Stimulated activated effector memory CD8-positive, alpha-beta T cell treated with anti-CD3 and anti-CD28 coated beads, Interleukin-12 subunit alpha, Interleukin-12 subunit beta, amount 100 ng/mL, for 72 hours (primary cell): ENCODE measurements around the gene ZBTB5.
"Not testable (repeated sequence)": the region's sequence is repeated elsewhere in the genome, so short reads cannot be mapped to it uniquely, and the experiment has no call there.

Source experiments
- ATAC-seq: fragments of 150-1000 bp; cut with Tn5 transposase; 2 replicates; pipeline ENCODE4 v1.10.0; 2021
- DNase-seq, 2 donors: peaks; one replicate each; pipeline ENCODE4 v3.0.0; 2021 to 2022; ENCODE audit warnings: low spot score in 2 of 2
- H3K27ac Mint-ChIP-seq: one replicate; pipeline ENCODE4 v1.8.0; 2022; ENCODE audit warnings: mild to moderate bottlenecking, mixed read lengths
- H3K36me3 Mint-ChIP-seq: one replicate; pipeline ENCODE4 v1.8.0; 2022; ENCODE audit warnings: mild to moderate bottlenecking, mixed read lengths
- H3K4me1 Mint-ChIP-seq: one replicate; pipeline ENCODE4 v1.8.0; 2022; ENCODE audit warnings: mixed read lengths
- H3K4me3 Mint-ChIP-seq: one replicate; pipeline ENCODE4 v1.8.0; 2022; ENCODE audit warnings: mild to moderate bottlenecking, mixed read lengths
- H3K9me3 Mint-ChIP-seq: one replicate; pipeline ENCODE4 v1.8.0; 2022; ENCODE audit warnings: mixed read lengths

The ZBTB5 gene

DNA sequence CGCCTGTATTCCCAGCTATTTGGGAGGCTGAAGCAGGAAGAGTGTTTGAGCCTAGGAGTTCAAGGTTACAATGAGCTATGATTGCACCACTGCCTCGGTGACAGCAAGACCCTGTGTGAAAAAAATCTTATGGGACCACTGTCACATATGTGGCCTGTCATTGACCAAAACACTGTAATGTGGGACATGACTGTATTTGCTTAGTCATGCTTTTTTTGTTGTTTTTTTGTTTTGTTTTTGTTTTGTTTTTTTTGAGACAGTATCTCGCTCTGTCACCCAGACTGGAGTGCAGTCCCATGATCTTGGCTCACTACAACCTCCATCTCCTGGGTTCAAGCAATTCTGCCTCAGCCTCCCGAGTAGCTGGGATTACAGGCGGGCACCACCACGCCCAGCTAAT lies 34.0 kb upstream of the ZBTB5 start:
- no peaks in the 10 kb centered on the region for H3K9me3 Mint-ChIP-seq
- peaks cover 25% of the 10 kb centered on the region for H3K4me1 Mint-ChIP-seq
- H3K4me3 Mint-ChIP-seq: no peak overlapping the region
- H3K36me3 Mint-ChIP-seq: peaks cover 100% of the 10 kb centered on the region
- ATAC-seq (no peak), DNase-seq (no peak)
- H3K27ac Mint-ChIP-seq: no peak overlapping the region

DNA sequence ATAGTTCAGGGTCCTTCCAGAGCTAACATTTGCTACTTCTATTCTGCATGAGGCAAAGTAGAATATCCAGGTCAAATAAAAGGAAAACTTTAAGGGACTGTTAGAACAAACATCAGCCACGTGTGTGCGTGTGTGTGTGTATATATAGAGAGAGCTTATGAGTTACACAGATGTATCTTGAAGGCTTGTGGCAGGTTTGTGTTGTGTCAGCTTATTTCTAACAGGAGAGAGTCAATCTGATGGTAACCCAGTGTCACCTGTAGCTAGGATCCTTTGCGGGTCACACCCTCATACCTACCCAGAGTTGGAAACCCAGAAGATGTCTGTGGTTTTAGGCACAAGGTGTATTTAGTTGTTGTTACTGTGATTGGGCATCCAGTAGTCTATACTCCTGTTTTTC lies 33.2 kb upstream of the ZBTB5 start:
- Mint-ChIP-seq H3K9me3 (no peaks in the 10 kb centered on the region), H3K36me3 (peaks cover 100% of the 10 kb centered on the region), H3K4me1 (peaks cover 16% of the 10 kb centered on the region), H3K27ac (no peak overlapping the region), H3K4me3 (no peak overlapping the region)
- ATAC-seq (no peak), DNase-seq (no peak)

- peaks cover 100% of the 10 kb centered on the region for H3K36me3 Mint-ChIP-seq
- no peaks in the 10 kb centered on the region for H3K9me3 Mint-ChIP-seq
- no peak overlapping the region for H3K4me3 Mint-ChIP-seq
- DNase-seq (no peak), ATAC-seq (no peak)
- H3K4me1 Mint-ChIP-seq: peaks cover 6% of the 10 kb centered on the region
- H3K27ac Mint-ChIP-seq: no peak overlapping the region
Measured at GRCh38 chr9:37497320-37497719, 32.1 kb upstream of the ZBTB5 start.

DNA sequence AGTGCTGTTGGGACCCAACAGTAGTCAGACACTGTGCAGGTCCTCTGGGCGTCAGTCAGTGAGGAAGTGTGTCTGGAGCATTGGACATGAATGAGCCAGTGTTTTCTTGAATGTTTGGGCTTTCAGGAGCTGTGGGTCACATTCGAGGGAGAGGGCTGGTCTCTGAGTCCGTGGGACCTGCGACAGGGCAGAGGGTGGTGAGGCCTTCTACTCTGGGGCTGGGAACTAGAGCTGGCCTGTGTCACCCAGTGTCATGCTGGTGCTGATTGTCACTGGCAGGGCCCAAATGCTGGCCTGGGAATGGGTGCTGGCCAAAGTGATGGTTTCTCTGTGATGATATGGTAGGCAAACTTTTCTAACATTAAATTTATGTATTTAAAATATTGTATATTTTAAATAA lies 30.8 kb upstream of the ZBTB5 start:
- H3K27ac Mint-ChIP-seq: no peak overlapping the region
- H3K4me3 Mint-ChIP-seq: no peak overlapping the region
- H3K9me3 Mint-ChIP-seq: no peaks in the 10 kb centered on the region
- DNase-seq: no peak
- H3K4me1 Mint-ChIP-seq: no peaks in the 10 kb centered on the region
- peaks cover 100% of the 10 kb centered on the region for H3K36me3 Mint-ChIP-seq
- ATAC-seq: no peak

DNA sequence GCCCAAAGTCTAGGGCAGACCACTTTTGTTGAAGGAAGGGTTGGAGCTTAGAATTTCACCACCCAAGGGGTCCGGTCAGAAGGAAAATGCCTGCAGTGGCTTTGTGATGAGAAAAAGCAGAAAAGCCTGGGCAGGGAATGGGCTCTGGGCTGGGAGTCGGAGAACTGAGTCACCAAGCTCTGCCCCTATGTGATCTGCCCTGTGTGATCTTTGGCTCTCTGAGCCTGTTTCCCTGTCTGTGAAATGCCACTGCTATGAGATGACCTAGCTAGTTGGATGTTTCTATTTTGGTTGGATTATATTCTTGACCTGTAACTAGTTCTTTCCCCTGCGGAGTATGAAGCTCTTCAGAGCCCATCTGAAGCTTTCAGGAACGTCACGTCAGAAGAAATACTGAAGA lies 30.3 kb upstream of the ZBTB5 start:
- peaks cover 100% of the 10 kb centered on the region for H3K36me3 Mint-ChIP-seq
- H3K4me3 Mint-ChIP-seq: no peak overlapping the region
- H3K9me3 Mint-ChIP-seq: no peaks in the 10 kb centered on the region
- no peak overlapping the region for H3K27ac Mint-ChIP-seq
- ATAC-seq (no peak), DNase-seq (no peak)
- peaks cover 2% of the 10 kb centered on the region for H3K4me1 Mint-ChIP-seq

- no peak for DNase-seq
- Mint-ChIP-seq H3K27ac (no peak overlapping the region), H3K9me3 (no peaks in the 10 kb centered on the region), H3K4me1 (peaks cover 24% of the 10 kb centered on the region), H3K4me3 (no peak overlapping the region), H3K36me3 (peaks cover 94% of the 10 kb centered on the region)
- no peak for ATAC-seq
Measured at GRCh38 chr9:37491939-37492338, 26.7 kb upstream of the ZBTB5 start.

DNA sequence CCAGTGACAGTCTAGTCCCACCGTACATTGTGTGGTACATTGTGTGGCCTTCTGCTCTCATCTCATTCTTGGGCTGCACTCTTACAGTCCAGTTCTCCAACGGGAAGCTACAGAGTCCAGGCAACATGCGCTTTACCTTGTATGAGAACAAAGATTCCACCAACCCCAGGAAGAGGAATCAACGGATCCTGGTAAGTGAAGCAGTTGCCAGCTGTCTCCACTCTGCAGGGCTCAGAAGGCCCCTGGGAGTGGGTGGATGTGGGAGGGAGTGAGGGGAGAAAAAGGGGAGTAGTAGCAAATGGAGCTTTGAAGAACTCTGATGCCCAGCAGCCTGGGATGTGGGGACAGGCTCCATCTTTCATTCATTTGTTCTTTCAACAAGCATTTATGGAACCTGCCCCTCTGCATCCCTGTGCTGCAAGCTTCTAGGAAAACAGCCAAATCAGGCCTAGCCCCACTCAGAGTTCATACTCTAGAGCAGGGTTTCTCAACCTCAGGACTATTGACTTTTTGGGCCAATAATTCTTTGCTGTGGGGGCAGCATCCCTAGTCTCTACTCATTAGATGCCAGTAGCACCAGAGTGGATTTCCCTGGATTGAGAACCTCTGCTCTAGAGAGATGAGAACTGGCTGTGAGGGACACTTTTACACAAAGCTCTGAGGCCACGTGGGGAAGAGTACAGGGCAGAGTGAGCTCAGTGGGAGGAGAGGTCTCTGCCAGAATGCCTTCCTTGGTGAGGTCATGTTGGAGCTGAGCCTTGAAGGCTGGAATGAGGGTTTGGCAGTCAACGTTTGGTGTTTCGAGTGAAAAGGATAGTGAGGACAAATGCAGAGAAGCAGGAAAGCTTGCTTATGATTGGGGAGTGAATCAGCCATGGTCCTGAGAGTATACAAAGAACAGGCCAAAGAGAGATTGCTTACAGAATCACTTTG lies 21.6 kb upstream of the ZBTB5 start:
- ATAC-seq: no peak
- peaks cover 42% of the 10 kb centered on the region for H3K4me1 Mint-ChIP-seq

GRCh38 chr9:37486256-37486615 lies 21.0 kb upstream of the ZBTB5 start:
- H3K27ac Mint-ChIP-seq: peak overlapping the region; percentile 94
- H3K4me3 Mint-ChIP-seq: peak overlapping the region; percentile 92
- DNase-seq: no peak
- peaks cover 42% of the 10 kb centered on the region for H3K4me1 Mint-ChIP-seq
- H3K9me3 Mint-ChIP-seq: no peaks in the 10 kb centered on the region
- ATAC-seq: no peak
- peaks cover 46% of the 10 kb centered on the region for H3K36me3 Mint-ChIP-seq

More for the DNA sequence above, 21.6 kb upstream of the ZBTB5 start:
- Mint-ChIP-seq H3K9me3 (no peaks in the 10 kb centered on the region), H3K4me3 (peak overlapping the region; percentile 92), H3K27ac (peak overlapping the region; percentile 94), H3K36me3 (peaks cover 52% of the 10 kb centered on the region)
- peak in 1 of 2 donors; percentile 56 for DNase-seq

DNA sequence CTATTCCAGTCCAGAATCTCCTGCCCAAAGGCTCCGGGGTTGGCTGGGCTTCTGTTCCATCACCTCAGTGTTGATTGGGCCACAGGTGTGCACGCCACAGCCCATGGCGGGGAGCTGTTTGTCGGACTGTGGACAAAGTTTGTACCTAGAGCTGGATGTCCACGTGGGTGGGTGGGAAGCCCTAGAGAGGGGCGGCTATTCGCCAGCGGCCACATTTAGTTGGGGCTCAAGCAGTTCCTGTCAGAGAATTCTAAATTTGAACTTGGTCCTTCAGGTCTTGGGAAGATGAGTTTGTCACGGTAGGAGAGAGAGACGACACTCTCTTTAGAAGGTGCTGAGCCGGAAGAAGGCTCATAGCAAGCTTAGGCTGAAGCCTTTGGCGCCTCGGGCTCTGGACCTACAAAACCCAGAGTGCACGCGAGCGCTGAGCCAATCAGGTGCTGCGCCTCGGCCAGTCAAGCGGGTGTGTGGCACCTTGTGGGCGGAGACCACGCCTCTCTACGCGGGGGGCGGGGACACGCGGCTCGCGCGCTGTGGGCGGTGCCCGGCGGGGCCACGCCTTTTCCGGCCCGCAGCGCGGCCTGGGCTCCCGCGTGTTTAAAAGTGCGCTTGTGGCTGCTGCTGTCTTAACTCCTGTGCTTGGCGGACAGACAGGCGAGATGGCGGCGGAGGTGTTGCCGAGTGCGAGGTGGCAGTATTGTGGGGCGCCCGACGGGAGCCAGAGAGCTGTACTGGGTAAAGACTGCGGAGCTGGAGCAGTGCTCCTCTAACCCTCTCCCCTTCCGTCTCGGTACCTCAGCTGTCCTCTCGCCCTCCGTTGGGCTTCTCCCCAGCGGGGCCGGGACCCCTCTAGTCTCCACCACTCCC lies 20.4 kb upstream of the ZBTB5 start, which contains the start of gene POLR1E:
Gene POLR1E (plus strand): TSS at position 560 of the 867 bp plus-strand sequence. CDS start 100 bp downstream, at position 660.
- Mint-ChIP-seq H3K4me3 (peak within 1 kb of the TSS; percentile 92), H3K27ac (peak within 1 kb of the TSS; percentile 94), H3K9me3 (no peaks in the 10 kb centered on the region), H3K4me1 (peaks cover 41% of the 10 kb centered on the region), H3K36me3 (peaks cover 40% of the 10 kb centered on the region)
- peak; percentile 98 for ATAC-seq
- DNase-seq: peak; percentile 98

DNA sequence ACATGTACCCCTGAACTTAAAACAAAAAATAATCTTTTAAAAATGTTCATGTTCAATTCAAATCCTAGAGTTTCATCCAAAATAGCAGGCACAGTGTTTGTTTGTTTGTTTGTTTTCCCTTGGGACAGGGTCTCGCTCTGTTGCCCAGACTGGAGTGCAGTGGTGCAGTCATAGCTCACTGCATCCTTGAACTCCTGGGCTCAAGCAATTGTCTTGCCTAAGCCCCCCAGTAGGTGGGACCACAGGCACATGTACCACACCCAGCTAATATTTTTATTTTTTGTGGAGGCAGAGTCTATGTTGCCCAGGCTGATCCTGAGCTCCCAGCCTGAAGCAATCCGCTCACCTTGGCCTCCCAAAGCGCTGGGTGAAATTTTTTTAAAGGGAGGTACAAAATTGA lies 15.5 kb upstream of the ZBTB5 start:
- no peaks in the 10 kb centered on the region for H3K9me3 Mint-ChIP-seq
- ATAC-seq (no peak), DNase-seq (no peak)
- H3K36me3 Mint-ChIP-seq: no peaks in the 10 kb centered on the region
- peaks cover 10% of the 10 kb centered on the region for H3K4me1 Mint-ChIP-seq
- no peak overlapping the region for H3K4me3 Mint-ChIP-seq
- no peak overlapping the region for H3K27ac Mint-ChIP-seq

- H3K36me3 Mint-ChIP-seq, ATAC-seq, H3K4me1 Mint-ChIP-seq, DNase-seq, H3K27ac Mint-ChIP-seq, H3K9me3 Mint-ChIP-seq, H3K4me3 Mint-ChIP-seq: not testable (repeated sequence)
Measured at GRCh38 chr9:37477987-37478619, 12.9 kb upstream of the ZBTB5 start.

GRCh38 chr9:37477443-37477842 lies 12.2 kb upstream of the ZBTB5 start:
- ATAC-seq, H3K4me3 Mint-ChIP-seq, H3K9me3 Mint-ChIP-seq, H3K36me3 Mint-ChIP-seq, H3K4me1 Mint-ChIP-seq, H3K27ac Mint-ChIP-seq, DNase-seq: not testable (repeated sequence)

GRCh38 chr9:37476930-37477329 lies 11.7 kb upstream of the ZBTB5 start:
- peaks cover 5% of the 10 kb centered on the region for H3K4me1 Mint-ChIP-seq

GRCh38 chr9:37474438-37474837 lies 9.2 kb upstream of the ZBTB5 start:
- no peak for ATAC-seq
- DNase-seq: no peak
- no peaks in the 10 kb centered on the region for H3K36me3 Mint-ChIP-seq
- H3K4me1 Mint-ChIP-seq: peaks cover 8% of the 10 kb centered on the region
- no peak overlapping the region for H3K27ac Mint-ChIP-seq
- peaks cover 4% of the 10 kb centered on the region for H3K9me3 Mint-ChIP-seq
- H3K4me3 Mint-ChIP-seq: no peak overlapping the region

More at GRCh38 chr9:37476930-37477329, 11.7 kb upstream of the ZBTB5 start:
- DNase-seq (no peak), ATAC-seq (no peak)
- H3K27ac Mint-ChIP-seq: no peak overlapping the region
- H3K4me3 Mint-ChIP-seq: no peak overlapping the region
- peaks cover 4% of the 10 kb centered on the region for H3K9me3 Mint-ChIP-seq
- H3K36me3 Mint-ChIP-seq: no peaks in the 10 kb centered on the region

- ATAC-seq, DNase-seq, H3K4me3 Mint-ChIP-seq, H3K9me3 Mint-ChIP-seq, H3K4me1 Mint-ChIP-seq, H3K36me3 Mint-ChIP-seq, H3K27ac Mint-ChIP-seq: not testable (repeated sequence)
Measured at GRCh38 chr9:37473982-37474381, 8.7 kb upstream of the ZBTB5 start.
